Uterus (tissue), 2 donors: ENCODE data around the gene SAMD4A.

Experiments used
- CTCF ChIP-seq, 4 experiments: fragments of 200-600 bp in 2 of 4; fragments of 450-650 bp in 2 of 4; sonication (generic) in 2 of 4; IDR thresholded peaks; one replicate each; pipeline ENCODE4 v1.5.1; 2016 to 2019; ENCODE audit warnings: antibody characterized with exemption in 4 of 4, mild to moderate bottlenecking in 2 of 4, moderate library complexity in 1 of 4
- POLR2A ChIP-seq, 2 donors: fragments of 450-650 bp; IDR thresholded peaks; one replicate each; pipeline ENCODE4 v1.6.1; 2016; ENCODE audit warnings: antibody characterized with exemption in 2 of 2, mild to moderate bottlenecking in 1 of 2, moderate library complexity in 1 of 2

- no peak for TF ChIP-seq CTCF (IDR thresholded peaks at IDR 0.05)
- TF ChIP-seq POLR2A (IDR thresholded peaks at IDR 0.05): no peak
Observed at GRCh38 chr14:54698966-54699530, 132.1 kb downstream of the SAMD4A start.
